Measurements from ENCODE around the gene EPHB2.

The EPHB2 gene

DNA sequence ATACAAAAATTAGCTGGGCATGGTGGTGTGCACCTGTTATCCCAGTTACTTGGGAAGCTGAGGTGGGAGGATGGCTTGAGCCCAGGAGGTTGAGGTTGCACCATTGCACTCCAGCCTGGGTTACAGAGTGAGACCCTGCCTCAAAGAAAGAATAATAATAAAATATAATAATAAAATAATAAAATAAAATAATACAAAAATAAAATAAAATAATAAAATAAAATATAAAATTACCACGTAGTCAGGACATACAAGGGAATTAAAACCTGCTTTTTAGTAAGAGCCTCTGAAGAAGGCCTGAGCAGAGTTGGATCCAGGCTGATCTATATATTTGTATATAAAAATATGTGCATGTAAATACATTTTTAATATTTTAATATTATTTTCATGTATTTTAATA lies 41.7 kb downstream of the EPHB2 start:
- no peak for DNase-seq

DNA sequence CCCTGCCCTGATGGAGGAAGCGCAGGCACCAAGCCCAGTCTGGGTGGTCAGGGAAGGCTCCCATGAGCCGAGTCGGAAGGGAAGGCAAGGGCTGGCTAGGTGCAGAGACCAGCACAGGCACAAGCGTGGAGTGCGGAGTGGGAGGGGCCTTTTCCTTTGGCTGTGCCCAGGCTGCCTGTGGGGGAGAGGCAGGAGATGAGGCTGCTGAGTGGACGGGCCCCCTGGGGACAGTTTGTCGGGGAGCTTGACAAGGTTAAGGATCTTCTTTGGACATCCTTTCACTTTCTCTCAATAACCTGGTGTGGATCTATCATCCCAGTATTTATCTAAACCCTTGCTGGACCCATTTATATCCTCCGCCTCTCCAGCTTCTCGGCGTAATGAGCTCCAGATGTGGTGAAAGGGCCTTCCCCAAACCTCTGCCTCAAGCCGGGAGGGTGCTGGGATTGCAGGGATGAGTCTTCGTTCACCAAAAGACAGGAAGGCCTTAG lies 42.9 kb downstream of the EPHB2 start:
- no peak for DNase-seq

DNA sequence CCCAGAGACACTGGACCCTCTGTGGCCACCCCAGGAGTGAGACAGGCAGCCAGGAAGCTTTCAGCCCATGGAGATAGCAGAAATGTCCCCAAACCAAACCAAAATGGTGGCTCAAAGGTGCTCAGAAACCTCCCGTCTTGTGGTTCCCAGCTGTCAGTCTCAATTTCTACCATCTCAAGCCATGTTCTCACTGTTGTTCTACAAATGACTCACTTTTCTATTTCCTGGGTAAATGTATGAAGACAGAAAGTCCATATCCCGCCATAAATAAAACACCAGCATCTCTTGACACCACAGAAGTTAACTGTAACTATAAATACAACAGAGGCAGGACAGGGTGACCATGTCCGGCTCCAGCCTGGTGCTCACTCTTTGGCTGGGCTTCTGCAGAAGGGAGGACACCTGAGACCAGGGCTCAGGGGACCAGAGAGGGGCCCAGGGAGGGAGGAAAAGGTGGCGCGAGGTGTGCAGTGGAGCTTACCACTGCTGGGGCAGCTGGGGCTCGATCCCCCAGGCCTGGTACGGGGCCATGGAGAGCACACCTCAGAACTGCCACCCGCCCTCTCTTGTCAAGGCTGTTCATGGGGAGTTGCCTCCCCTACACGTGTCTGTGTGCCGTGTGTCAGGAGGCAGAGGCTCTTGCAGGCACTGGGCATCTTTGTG lies 43.6 kb downstream of the EPHB2 start:
- no peak for DNase-seq

DNA sequence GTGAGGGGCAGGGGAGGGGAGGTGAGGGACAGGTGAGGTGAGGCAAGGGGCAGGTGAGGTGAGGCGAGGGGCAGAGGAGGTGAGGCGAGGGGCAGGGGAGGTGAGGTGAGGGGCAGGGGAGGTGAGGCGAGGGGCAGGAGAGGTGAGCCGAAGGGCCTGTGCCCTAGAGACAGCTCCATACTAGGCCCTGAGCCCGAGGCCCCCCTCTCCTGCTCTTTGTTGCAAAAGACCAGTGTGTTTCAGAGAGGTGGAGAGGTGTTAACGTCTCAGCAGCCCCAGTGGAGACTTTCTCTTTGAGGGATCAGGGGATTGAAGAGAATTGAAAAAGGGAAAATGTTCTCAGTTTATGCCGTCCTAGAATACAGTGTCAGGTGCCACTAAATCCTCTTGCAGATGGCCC lies 44.2 kb downstream of the EPHB2 start:
- DNase-seq, result no peak

DNA sequence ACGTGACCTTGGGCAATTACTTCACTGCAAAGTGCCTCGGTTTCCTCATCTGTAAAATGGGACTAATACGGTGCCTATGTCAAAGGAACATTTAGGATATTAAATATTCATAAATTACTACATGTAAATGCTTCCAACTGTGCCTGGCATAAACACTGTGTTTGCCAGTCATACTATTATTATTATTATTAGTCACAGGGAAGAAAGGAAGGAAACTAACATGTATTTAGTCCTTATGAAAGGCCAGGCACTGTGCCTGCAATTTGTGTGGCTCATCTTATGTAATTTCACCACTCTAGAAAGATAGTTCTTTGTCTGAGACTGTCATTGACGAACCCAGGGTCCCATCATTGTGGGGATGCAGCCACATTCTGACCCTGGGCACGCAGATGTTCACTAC lies 45.0 kb downstream of the EPHB2 start:
- DNase-seq, result no peak

DNA sequence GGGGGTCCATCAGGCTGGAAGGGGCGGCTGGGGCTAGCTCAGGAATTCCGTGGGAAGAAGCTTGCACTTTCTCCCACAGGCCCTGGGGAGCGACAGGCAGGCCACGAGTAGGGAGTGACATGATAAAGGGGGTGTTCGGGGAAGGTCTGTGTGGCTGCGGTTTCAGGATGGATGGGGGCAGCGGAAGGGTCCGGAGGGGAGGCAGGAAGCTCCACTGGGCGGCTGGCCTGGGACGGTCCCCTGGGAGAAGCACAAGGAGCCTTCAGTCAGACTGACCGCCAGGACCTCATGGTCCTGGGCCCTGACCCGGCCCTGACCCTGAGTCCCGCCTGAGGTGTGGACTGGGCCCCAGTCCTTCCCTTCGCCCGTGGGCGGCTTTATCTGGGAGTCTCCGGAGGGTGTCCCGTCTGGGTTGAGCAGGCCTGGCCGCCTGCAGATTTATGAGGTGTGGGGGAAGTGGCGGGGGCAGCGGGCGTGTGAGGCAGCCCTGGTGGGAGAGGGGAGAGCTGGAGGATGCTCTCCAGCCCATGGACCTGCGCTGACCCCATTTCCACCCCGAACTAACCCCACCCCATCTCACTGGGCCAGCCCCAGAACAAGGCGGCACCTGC lies 45.6 kb downstream of the EPHB2 start:
- no peak for DNase-seq

DNA sequence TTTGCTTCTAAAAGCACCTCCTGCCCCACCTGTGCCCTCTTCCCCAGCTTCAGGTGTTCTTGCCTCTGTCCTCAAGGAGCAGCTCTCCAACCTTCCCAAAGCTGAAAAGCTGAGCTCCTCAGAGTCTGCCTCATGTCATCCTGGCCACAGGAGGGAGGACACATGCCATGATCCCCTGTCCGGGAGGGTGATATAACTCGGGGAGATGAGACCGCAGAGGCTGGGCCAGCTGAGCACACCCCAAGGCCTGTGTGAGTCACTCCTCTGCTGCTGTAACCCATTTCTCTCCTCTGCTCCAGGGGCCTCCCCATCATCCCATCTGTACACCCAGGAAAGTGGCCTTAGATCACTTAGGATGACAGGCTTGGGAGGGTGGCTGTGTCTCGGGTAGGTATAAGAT lies 49.8 kb downstream of the EPHB2 start:
- no peak for DNase-seq

DNA sequence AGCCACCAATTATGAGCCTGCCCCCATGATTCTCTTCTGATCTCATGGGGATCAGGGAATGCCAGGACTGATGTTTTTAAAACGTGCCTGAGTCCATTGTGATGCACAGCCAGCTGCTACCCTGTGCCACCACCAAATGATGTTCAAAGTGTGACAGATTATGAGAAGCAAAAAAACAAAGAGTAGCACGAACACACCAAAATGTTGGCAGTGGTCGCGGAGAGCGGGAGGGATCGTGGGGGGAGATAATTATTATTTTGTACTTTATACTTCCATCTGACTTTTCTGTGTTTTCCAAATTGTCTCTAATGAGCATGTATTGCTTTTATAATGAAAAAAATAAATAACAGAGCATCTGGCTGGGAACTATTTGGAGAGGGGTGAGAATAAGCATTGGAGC lies 50.5 kb downstream of the EPHB2 start:
- no peak for DNase-seq

DNA sequence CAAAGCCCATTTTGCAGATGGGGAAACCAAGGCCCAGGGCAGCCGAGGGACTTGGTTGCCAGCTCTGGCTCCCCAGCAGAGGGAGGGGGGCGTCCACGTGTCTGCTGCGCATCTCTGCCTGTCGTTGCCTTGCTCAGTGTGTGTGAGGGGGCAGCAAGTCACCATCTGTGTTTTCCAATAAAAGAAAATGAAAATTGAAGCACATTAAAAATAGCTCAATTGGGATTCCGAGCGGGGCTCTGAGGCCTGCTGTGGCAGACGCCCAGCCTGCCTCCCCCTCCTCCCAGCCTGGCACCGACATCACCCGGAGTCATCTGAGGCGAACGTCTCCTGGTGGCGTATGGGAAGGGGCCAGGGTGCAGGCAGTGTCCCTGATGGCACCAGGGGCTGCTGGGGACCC lies 51.2 kb downstream of the EPHB2 start:
- DNase-seq, result no peak

DNA sequence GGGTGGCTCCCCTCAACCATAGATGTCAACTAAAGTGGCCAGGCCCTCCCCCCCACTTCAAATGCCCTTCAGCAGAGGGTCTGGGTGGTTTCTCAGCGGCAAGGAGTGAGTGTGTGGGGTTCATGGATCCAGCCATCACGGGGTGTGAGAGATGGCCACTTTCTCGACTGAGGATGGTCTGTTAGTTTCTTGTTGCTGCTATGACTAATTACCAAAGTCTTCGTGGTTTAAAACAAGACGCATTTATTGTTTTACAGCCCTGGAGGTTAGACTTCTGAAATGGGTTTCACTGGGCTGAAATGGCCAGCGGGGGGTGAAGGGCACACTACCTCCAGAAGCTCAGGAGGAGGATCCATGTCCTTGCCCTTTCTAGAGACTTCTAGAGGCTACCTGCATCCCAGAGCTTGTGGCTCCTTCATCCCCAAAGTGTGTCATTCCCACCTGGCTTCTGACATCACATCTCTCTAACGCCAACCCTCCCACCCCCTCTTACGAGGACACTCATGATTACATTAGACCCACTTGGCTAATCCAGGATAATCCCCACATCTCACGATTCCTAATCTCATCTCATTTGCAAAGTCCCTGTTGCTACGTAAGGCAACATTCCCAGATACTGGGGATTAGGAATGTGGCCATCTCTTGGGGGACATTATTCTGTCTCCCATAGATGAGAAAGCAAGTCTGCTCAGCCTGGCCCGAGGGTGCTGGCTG lies 53.0 kb downstream of the EPHB2 start:
- no peak for DNase-seq

DNA sequence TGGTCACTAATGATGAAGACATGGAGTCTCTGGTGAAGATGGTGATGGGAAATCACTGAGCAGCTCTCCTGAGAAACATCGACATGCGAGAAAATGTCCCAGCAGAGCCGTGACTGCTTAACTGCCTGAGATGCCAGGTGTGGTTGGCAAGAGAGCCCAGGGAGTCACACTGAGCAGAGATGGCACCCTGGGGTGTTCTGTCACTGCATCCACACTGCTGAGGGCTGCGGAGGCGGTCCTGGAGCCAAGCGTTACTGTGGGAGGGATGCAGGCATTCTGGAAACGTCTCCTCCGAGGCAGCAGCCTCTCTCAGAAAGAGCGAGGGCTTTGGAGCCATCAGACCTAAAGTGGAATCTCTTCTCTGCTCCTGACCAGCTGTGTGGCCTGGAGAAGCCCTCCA lies 57.2 kb downstream of the EPHB2 start:
- no peak for DNase-seq

DNA sequence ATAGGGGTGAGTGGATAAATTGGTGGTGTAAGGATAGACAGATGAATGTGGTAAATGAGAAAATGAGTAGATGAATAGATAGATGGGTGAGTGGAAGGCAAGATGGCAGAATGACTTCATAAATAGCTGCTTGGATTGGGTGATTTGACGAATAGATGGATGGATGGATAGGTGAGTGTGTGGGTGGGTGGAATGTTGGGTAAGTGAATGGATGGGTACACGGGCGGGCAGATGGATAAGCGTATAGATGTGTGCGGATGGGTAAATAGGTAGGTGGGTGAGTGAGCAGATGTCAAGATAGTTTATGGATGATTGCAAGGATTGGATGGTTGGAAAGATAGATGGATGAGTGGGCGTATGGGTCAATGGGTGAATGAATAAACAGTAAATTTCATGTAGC lies 59.3 kb downstream of the EPHB2 start:
- no peak for DNase-seq

DNA sequence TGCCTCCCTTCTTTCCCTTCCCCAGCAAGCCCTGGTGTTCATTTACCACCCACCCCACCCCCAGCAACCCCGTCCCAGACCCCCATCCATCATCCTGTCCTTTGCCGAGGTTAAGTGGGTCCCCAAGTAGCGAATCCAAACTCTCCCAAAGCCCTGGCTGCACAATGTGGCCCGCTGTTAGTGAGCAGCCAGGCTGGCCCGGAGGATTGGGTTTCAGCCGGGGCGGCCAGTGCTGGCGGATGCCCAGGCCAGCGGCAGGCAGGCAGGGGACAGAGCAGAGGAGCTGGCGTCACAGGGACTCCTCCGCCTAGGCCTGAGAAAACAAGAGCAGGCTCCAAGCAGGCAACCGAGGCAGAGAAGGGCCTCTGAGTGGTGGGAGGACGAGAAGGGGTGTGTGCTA lies 61.4 kb downstream of the EPHB2 start:
- no peak for DNase-seq

DNA sequence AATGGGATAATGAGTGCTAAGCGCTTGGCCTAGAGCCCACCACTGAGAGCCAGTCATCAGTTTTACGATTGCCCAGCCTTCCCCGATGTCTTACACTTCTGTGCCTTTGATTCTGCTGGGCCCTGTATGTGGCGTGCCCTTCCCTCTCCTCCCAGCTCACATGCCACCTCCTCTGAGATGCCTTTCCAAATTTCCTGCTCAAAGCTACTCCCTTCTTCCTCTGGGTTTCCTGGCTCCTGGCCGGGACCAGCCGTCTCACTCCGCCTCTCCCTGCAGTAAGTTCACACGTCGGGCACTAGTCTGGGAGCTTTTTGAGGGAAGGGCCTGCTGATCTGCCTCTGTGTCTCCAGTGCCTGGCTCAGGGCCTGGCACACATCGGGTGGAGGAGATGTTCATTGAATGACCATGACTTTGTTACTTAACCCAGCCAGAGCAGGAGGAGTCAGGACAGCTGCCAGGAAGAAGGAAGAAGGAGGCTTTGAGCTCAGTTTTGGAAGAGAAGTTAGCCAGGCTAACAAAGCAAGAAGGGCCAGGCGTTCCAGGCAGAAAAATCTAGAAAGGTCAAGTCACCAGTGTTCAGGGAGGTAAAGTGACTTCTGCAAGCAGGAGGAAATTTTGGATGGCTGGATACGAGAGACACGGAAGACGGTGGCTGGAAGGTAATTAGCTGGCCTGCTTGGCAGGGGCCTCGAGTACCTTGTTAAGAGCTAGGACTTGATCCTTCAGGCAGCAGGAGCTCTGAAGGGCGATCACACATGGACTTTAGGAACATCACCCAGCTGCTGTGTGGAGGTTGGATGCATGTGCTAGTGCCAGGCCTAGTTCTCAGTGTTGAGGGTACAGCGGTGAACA lies 63.6 kb downstream of the EPHB2 start:
- DNase-seq, result no peak

DNA sequence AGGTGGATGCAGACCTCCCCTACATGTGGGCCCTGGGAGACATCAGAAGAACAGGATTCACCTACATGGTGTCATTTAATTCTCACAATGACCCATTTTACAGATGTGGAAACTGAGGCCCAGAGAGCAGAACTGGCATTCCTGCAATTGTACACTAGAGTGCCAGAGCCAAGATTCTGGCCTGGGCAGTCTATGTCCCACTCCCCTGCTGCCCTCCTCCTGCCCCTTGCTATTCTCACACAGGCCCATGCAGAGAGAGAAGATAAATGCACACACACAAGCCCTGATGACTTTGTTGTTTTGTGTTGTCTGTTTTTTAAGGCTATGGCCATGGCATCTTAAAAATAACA lies 64.2 kb downstream of the EPHB2 start:
- no peak for DNase-seq

DNA sequence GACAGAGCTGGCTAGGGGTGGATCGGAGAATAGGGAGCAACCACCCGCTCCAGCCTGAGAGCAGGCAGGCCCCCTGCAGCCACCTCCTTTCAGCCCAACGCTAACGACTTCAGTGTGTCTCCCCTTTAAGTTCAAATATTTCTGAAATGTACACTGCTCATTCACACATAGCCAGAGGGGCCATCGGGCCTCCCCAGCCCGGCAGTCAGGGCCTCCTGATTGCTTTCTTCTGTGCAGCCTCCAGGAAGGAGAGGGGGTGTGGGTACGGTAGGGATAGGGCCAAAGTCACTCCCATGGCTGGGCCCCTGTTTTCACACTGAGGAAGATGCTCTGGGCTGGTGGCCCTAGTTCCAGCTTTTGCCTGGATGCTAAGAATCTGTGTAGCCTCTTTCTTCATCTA lies 64.8 kb downstream of the EPHB2 start:
- no peak for DNase-seq

DNA sequence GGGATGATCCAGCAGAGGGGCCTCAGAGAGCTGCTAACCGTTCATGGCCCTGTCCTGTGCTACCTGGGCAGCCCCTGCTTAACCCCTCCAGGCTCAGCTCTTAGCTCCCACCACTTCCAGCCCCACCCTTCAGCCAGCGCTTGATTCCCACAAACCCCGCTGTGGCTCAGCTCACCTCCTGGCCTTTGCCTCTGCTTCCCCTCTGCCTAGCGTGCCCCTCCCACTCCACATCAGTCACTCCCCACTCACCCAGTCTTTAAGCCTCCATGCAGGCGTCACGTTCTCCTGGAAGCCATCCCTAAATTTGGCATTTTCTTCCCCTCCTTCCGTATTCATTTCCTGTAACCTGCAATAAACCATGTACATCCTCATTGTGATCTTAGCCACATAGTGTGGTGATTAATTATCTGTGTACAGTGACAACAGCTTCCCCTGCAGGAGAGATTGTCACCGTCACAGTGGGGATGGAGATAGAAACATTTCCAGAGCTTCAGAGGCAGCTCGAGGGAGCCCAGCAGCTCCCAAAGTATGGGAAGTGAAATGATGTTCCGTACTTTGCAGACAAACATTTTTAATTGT lies 65.5 kb downstream of the EPHB2 start:
- peak; percentile 20 to 28 for DNase-seq

DNA sequence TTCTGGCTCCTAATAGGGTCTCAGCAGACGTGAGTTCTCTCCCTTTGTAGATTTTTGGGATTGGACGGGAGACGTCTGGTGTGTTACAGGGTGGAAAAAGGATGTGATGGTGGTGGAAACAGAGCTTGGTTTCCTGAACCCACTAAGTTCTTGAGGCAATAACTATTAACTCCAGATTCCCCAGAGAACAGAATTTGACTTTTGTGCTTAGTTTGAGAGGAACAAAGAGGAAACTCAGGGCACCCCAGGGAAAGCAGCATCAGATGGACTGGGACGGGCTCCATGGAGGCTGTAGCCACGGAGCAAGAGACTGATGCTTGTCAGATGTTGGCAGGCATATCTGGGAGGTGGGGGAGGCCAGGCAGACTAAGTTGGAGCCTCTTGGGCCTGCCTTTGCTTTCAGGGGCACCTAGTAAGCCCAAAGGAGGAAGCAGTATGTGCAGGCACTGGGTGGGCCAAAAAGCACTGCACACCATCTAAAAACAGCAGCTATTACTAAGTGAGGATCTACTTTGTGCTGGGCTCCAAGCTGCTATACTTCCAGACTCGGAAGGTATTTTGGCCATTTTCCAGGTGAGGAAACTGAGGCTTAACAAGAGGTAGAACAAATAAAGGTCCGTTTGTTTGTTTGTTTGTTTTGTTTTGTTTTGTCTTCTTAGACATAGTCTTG lies 66.9 kb downstream of the EPHB2 start:
- DNase-seq, result no peak

DNA sequence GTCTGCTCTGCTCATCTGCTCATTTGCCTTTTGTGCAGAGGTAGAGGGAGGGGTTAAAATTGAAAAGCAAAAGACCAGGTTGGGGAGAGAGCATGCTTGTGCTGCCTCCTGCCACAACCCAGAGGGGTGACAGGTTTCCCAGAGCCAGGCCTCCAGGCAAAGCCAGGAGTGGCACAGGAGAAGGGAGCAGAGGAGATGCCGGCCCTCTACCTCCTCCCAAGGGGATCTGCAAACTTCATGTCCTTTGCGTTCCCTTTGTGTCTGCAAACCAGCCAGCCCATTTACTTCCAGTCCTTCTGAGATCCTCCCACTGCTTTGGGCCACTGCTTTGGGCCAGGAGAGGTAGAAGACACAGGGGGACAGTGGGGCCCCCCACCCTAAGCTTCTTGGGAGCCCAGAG lies 67.8 kb downstream of the EPHB2 start:
- DNase-seq, result no peak

DNA sequence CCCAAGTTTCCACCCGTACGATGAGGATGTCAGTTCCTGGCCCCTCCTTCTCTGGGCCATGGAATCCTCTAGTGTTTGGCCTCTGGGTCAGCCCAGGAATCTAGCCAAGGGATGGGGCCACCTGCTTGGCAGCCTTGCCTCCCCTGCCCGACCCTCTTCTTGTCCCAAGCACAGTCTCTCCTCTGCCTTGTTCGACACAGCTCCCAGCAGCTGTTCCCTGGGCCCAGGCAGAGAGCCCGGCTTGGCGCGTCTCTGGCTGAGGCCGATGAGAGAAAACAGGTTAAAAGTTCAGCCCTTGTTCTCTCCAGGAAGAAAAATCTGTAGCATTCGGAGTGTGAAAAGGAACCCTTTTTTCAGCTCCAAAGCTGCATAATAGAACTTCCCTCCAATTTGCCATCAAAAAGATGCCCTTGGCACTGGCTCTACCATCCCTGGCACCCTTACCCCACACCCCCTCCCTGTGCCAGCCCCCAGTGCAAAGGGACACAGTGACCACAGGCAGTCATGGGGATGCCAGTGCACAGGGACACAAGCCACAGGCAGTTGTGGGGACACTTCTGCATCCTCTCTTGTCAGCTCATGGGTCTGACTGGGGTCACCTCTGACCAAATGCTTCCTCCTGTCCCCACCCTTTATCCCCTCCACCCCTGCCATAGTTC lies 68.4 kb downstream of the EPHB2 start:
- DNase-seq, result no peak

DNA sequence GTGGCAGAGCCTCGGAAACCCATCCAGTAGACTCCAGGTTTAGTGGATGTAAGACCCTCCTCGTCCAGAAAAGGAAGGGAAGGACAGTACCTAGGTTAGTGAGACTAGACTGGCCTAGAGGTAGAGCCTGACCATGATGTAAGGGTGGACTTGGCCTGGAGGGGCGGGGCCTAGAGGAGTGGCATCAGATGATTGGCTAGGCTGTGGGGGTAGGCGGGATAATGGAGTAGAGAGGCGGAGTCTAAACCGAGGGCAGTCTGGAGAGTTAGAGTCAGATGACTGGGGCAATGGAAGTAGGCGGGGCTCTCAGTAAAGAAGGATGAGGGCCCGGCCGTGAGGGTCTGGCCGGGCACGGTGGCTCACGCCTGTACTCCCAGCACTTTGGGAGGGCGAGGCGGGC lies 70.1 kb downstream of the EPHB2 start:
- peak; percentile 5 to 22 for DNase-seq

DNA sequence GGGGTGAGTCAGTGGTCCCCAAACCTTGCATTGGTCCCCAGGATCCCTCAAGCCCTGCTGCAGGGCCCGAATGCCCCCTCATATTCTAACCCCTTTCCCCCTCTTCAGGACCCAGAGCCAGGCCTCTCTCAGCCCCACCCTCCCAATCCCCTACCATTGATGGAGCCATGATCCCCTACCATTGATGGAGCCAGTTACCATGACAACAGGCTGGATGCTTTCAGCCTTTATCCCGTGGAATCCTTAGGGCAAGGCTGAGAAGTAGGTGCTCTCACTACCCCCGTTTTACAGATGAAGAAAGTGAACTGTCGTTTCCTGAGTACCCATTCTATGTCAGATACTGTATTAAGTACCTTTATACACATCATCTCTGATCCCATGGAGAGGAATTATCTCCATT lies 70.8 kb downstream of the EPHB2 start:
- DNase-seq, result no peak
